GM12878 (cell line): ENCODE measurements around the gene HIP1. TPM values are rescaled to one million over a fixed set of nuclear protein-coding genes. Genes with fewer than 3 reads are reported as not detected.

Source experiments
- ATF7 ChIP-seq: fragments of 450-650 bp; IDR thresholded peaks from 2 replicates; pipeline ENCODE4 v1.6.1; 2016; ENCODE audit warnings: low read depth, mild to moderate bottlenecking
- BACH1 ChIP-seq: fragments of 450-650 bp; IDR thresholded peaks from 2 replicates; pipeline ENCODE4 v1.6.1; 2017; ENCODE audit warnings: mild to moderate bottlenecking, borderline replicate concordance
- BHLHE40 ChIP-seq, 2 experiments: fragments of 450-650 bp in 1 of 2; IDR thresholded peaks; 2 replicates each; pipeline ENCODE4 v1.6.1; 2011 to 2017; ENCODE audit warnings: low read depth in 2 of 2, borderline replicate concordance in 1 of 2, improper control_type of control experiment in 1 of 2, low read length in 1 of 2, mild to moderate bottlenecking in 1 of 2
- CEBPB ChIP-seq, 2 experiments: fragments of 150-350 bp in 1 of 2; IDR thresholded peaks; 2 replicates each; pipeline ENCODE4 v1.6.1; 2012 to 2014; ENCODE audit warnings: low read depth in 2 of 2, low read length in 2 of 2, borderline replicate concordance in 1 of 2, inconsistent platforms in 1 of 2
- CHD4 ChIP-seq: fragments of 200-600 bp; sonication (generic); IDR thresholded peaks from 2 replicates; pipeline ENCODE4 v1.6.1; 2016; ENCODE audit warnings: mild to moderate bottlenecking
- CREM ChIP-seq: IDR thresholded peaks from 2 replicates; pipeline ENCODE4 v1.6.1; 2014; ENCODE audit warnings: antibody characterized with exemption, low read depth
- DPF2 ChIP-seq: fragments of 450-650 bp; IDR thresholded peaks from 2 replicates; pipeline ENCODE4 v1.6.1; 2017; ENCODE audit warnings: mild to moderate bottlenecking
- IKZF1 ChIP-seq: fragments of 450-650 bp; conservative IDR thresholded peaks from 2 replicates; pipeline ENCODE4 v1.6.1; 2017; ENCODE audit warnings: antibody characterized with exemption, mild to moderate bottlenecking
- JUND ChIP-seq: IDR thresholded peaks from 2 replicates; pipeline ENCODE4 v1.6.1; 2012; ENCODE audit warnings: low read depth, mild to moderate bottlenecking, low read length, improper control_type of control experiment, moderate library complexity
- MEF2A ChIP-seq: IDR thresholded peaks from 2 replicates; pipeline ENCODE4 v1.6.1; 2011; ENCODE audit warnings: low read depth, mild to moderate bottlenecking, low read length, moderate library complexity; ENCODE audit not compliant: insufficient read depth
- MTA3 ChIP-seq: IDR thresholded peaks from 2 replicates; pipeline ENCODE4 v1.6.1; 2012; ENCODE audit warnings: low read length, inconsistent platforms, borderline replicate concordance
- NBN ChIP-seq: fragments of 450-650 bp; IDR thresholded peaks from 2 replicates; pipeline ENCODE4 v1.6.1; 2016
- NFYA ChIP-seq: IDR thresholded peaks from 2 replicates; pipeline ENCODE4 v1.6.1; 2011; ENCODE audit warnings: low read depth, mild to moderate bottlenecking, low read length, improper control_type of control experiment, borderline replicate concordance
- NFYB ChIP-seq: IDR thresholded peaks from 2 replicates; pipeline ENCODE4 v1.6.1; 2011; ENCODE audit warnings: low read depth, mild to moderate bottlenecking, low read length, improper control_type of control experiment, moderate library complexity; ENCODE audit not compliant: insufficient read depth
- NR2C2 ChIP-seq: IDR thresholded peaks from 2 replicates; pipeline ENCODE4 v1.6.1; 2011; ENCODE audit warnings: borderline replicate concordance, low read depth; ENCODE audit not compliant: control insufficient read depth, insufficient read length
- NR2F1 ChIP-seq: fragments of 450-650 bp; conservative IDR thresholded peaks from 2 replicates; pipeline ENCODE4 v1.6.1; 2017; ENCODE audit warnings: mild to moderate bottlenecking
- RUNX3 ChIP-seq: IDR thresholded peaks from 2 replicates; pipeline ENCODE4 v1.6.1; 2012; ENCODE audit warnings: low read length, inconsistent platforms
- SREBF1 ChIP-seq: IDR thresholded peaks from 2 replicates; pipeline ENCODE4 v1.6.1; 2012; ENCODE audit warnings: mild to moderate bottlenecking, low read length
- SREBF2 ChIP-seq: IDR thresholded peaks from 2 replicates; pipeline ENCODE4 v1.6.1; 2012; ENCODE audit warnings: mild to moderate bottlenecking, low read length
- ZBED1 ChIP-seq: IDR thresholded peaks from 2 replicates; pipeline ENCODE4 v1.6.1; 2016; ENCODE audit warnings: borderline replicate concordance
- ZNF24 ChIP-seq: fragments of 450-650 bp; IDR thresholded peaks from 2 replicates; pipeline ENCODE4 v1.6.1; 2017; ENCODE audit warnings: antibody characterized with exemption, mild to moderate bottlenecking
- ZNF274 ChIP-seq: IDR thresholded peaks from one replicate; pipeline ENCODE4 v1.8.0; 2011; ENCODE audit not compliant: insufficient read length, insufficient read depth
- polyA plus RNA-seq, 11 experiments: library from polyadenylated mRNA; depleted of rRNA in 4 of 11; unstranded in 6 of 11; stranded (reverse) in 5 of 11; fragments of >200 nt; fragmentation: Nextera tagmentation in 4 of 11; fragmentation: Illumina TruSeq in 1 of 11; extraction: Ambion mirVana in 4 of 11; extraction: Trizol in 1 of 11; gene quantifications; 1 replicate in 1 of 11; 2 replicates in 10 of 11; pipeline versions ENCODE4 v1.2.1 to v1.2.3, GENCODE V29; 2011 to 2016; ENCODE audit warnings: inconsistent platforms in 2 of 11, missing spikeins in 2 of 11, low read depth in 1 of 11
- total RNA-seq, 4 experiments: library from RNA; depleted of rRNA in 3 of 4; stranded (reverse); fragments of >200 nt in 3 of 4; fragmentation: Illumina TruSeq in 1 of 4; extraction: Trizol in 1 of 4; gene quantifications; 2 replicates each; pipeline versions ENCODE4 v1.2.1 to v1.2.3, GENCODE V29; 2013 to 2021
- TF ChIP-seq, protein P1 (sequence below): IDR thresholded peaks from 2 replicates; pipeline ENCODE4 v1.6.1; 2011; ENCODE audit warnings: borderline replicate concordance, low read depth, mild to moderate bottlenecking, moderate library complexity, low read length; ENCODE audit not compliant: insufficient read depth, poor library complexity, severe bottlenecking
- TF ChIP-seq, protein P2 (sequence below): fragments of 450-650 bp; IDR thresholded peaks from 2 replicates; pipeline ENCODE4 v1.6.1; 2017; ENCODE audit warnings: antibody characterized with exemption, mild to moderate bottlenecking, moderate library complexity
- TF ChIP-seq, protein P3 (sequence below): fragments of 450-650 bp; formaldehyde crosslinking; IDR thresholded peaks from 2 replicates; pipeline ENCODE4 v1.4.0; 2020; ENCODE audit warnings: mild to moderate bottlenecking, moderate library complexity

The HIP1 gene
- total and polyA plus RNA-seq, 10 of the 15 experiments (the other 5 are each of a cell fraction or from before 2014, with no cell fraction given) = 1.2 to 9.7 (median 3.2) TPM

DNA sequence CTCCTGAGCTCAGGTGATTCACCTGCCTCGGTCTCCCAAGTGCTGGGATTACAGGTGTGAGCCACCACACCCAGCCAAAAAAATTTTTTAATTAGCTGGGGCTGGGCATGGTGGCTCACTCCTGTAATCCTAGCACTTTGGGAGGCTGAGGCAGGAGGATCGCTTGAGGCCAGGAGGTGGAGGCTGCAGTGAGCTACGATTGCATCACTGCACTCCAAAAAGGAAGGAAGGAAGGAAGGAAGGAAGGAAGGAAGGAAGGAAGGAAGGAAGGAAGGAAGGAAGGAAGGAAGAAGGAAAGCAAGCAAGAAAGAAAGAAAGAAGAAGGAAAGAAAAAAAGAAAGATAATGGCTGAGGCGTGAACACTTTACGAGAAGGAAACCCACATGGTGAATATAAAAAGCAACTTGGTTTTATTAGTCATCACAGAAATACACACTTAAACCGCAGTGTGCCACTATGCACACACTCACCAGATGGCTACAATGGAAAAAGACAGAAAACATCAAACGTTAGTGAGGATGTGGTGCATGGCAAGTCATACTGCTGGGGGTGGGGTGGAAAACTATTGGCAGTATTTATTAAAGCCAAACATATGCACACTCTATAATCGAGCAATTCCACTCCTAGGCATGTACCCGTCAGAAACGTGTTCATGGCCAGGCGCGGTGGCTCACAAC, 37.7 kb upstream of the HIP1 start (continued):
- TF ChIP-seq BHLHE40 (IDR thresholded peaks at IDR 0.05; ENCODE audit: borderline replicate concordance in 1 of 2, low read depth in 2 of 2, low read length in 1 of 2) (0 out of 4 replicates have a peak, but pooled peaks of 1 of the 2 experiments have one; percentile 15), NFYA (no peak), NR2F1 (no peak), ZNF274 (no peak), ATF7 (peak; percentile 59), DPF2 (0 out of 2 replicates have a peak, but pooled peaks have one; percentile 31), CREM (no peak), IKZF1 (peak; percentile 42), MTA3 (0 out of 2 replicates have a peak, but pooled peaks have one; percentile 26), SREBF1 (no peak), ZBED1 (no peak), RUNX3 (peak; percentile 92), JUND (no peak), CHD4 (no peak), NFYB (no peak), CEBPB (IDR thresholded peaks at IDR 0.05; ENCODE audit: borderline replicate concordance in 1 of 2, low read depth in 2 of 2, low read length in 2 of 2) (no peak), BACH1 (no peak), MEF2A (0 out of 2 replicates have a peak, but pooled peaks have one; percentile 17), NBN (peak; percentile 30; the same call in 1 of the 2 replicates), NR2C2 (no peak), SREBF2 (no peak), ZNF24 (no peak)
- TF ChIP-seq, protein P1, sequence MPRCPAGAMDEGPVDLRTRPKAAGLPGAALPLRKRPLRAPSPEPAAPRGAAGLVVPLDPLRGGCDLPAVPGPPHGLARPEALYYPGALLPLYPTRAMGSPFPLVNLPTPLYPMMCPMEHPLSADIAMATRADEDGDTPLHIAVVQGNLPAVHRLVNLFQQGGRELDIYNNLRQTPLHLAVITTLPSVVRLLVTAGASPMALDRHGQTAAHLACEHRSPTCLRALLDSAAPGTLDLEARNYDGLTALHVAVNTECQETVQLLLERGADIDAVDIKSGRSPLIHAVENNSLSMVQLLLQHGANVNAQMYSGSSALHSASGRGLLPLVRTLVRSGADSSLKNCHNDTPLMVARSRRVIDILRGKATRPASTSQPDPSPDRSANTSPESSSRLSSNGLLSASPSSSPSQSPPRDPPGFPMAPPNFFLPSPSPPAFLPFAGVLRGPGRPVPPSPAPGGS = no peak
- TF ChIP-seq, protein P2, sequence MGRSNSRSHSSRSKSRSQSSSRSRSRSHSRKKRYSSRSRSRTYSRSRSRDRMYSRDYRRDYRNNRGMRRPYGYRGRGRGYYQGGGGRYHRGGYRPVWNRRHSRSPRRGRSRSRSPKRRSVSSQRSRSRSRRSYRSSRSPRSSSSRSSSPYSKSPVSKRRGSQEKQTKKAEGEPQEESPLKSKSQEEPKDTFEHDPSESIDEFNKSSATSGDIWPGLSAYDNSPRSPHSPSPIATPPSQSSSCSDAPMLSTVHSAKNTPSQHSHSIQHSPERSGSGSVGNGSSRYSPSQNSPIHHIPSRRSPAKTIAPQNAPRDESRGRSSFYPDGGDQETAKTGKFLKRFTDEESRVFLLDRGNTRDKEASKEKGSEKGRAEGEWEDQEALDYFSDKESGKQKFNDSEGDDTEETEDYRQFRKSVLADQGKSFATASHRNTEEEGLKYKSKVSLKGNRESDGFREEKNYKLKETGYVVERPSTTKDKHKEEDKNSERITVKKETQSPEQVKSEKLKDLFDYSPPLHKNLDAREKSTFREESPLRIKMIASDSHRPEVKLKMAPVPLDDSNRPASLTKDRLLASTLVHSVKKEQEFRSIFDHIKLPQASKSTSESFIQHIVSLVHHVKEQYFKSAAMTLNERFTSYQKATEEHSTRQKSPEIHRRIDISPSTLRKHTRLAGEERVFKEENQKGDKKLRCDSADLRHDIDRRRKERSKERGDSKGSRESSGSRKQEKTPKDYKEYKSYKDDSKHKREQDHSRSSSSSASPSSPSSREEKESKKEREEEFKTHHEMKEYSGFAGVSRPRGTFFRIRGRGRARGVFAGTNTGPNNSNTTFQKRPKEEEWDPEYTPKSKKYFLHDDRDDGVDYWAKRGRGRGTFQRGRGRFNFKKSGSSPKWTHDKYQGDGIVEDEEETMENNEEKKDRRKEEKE = no peak
- TF ChIP-seq, protein P3, sequence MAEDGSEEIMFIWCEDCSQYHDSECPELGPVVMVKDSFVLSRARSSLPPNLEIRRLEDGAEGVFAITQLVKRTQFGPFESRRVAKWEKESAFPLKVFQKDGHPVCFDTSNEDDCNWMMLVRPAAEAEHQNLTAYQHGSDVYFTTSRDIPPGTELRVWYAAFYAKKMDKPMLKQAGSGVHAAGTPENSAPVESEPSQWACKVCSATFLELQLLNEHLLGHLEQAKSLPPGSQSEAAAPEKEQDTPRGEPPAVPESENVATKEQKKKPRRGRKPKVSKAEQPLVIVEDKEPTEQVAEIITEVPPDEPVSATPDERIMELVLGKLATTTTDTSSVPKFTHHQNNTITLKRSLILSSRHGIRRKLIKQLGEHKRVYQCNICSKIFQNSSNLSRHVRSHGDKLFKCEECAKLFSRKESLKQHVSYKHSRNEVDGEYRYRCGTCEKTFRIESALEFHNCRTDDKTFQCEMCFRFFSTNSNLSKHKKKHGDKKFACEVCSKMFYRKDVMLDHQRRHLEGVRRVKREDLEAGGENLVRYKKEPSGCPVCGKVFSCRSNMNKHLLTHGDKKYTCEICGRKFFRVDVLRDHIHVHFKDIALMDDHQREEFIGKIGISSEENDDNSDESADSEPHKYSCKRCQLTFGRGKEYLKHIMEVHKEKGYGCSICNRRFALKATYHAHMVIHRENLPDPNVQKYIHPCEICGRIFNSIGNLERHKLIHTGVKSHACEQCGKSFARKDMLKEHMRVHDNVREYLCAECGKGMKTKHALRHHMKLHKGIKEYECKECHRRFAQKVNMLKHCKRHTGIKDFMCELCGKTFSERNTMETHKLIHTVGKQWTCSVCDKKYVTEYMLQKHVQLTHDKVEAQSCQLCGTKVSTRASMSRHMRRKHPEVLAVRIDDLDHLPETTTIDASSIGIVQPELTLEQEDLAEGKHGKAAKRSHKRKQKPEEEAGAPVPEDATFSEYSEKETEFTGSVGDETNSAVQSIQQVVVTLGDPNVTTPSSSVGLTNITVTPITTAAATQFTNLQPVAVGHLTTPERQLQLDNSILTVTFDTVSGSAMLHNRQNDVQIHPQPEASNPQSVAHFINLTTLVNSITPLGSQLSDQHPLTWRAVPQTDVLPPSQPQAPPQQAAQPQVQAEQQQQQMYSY (CRISPR knock-in tag) = no peak
